Erythroblast (primary cell): Measurements from ENCODE around the gene MESD.

ENCODE experiments used
- GATA1 ChIP-seq: IDR thresholded peaks from 2 replicates; pipeline ENCODE4 v1.6.1; 2011; ENCODE audit warnings: low read depth, mild to moderate bottlenecking, control low read depth, low read length, moderate library complexity
- POLR2A ChIP-seq: IDR thresholded peaks from 2 replicates; pipeline ENCODE4 v1.6.1; 2011; ENCODE audit warnings: mild to moderate bottlenecking, low read length

GRCh38 chr15:80923668-80924067, 66.0 kb downstream of the MESD start:
- TF ChIP-seq POLR2A (no peak), GATA1 (no peak)
